HG02884 (cell line): Measurements from ENCODE around the gene NUBP1.
"Not testable (repeated sequence)": the region's sequence is repeated elsewhere in the genome, so short reads cannot be mapped to it uniquely, and the experiment has no call there.

Source experiments
- ATAC-seq: cut with Tn5 transposase; IDR thresholded peaks from one replicate; pipeline ENCODE4 v1.9.1; 2021; ENCODE audit warnings: mild to moderate bottlenecking, moderate library complexity; ENCODE audit not compliant: unreplicated experiment

NUBP1 gene

DNA sequence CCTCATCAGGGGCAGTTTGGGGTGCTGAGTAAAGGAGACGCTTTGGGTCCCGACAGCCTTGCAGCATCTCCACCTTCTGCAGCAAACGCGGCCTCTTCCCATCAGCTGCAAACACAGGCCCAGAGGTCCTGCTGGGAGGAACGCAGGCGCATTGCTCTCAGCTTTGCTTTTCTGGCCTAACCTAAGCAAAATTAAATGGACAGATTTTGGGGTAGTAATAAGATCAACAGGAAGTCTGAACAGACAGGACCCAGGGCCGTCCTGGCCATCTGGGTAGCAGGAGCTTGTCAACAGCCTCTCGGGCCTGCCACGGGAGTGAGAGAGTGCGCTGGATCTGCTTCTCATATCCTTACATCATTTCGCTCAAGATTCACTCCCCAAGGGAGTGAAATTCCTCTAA is 7.2 kb downstream of the NUBP1 start:
- no peak for ATAC-seq

DNA sequence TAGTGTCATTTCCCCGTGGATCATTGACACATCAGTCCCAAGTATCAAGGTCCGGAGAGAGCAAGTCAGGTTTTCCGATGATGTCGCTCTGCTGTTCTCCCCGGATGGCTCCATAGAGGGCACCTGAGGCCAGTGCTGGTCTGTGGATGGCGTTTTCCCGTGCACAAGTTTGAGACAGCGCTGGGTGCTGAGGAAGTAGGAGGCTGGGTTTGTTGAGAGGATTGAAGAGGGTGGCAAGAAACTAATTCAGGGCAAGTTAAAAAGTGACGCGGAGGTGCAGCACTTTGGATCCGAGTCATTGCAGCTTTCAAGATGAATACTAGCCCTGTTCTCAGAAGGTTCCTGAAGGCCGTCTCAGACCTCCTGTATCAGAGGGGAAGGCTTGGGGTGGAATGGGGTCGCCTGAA is 7.7 kb downstream of the NUBP1 start:
- ATAC-seq = no peak

DNA sequence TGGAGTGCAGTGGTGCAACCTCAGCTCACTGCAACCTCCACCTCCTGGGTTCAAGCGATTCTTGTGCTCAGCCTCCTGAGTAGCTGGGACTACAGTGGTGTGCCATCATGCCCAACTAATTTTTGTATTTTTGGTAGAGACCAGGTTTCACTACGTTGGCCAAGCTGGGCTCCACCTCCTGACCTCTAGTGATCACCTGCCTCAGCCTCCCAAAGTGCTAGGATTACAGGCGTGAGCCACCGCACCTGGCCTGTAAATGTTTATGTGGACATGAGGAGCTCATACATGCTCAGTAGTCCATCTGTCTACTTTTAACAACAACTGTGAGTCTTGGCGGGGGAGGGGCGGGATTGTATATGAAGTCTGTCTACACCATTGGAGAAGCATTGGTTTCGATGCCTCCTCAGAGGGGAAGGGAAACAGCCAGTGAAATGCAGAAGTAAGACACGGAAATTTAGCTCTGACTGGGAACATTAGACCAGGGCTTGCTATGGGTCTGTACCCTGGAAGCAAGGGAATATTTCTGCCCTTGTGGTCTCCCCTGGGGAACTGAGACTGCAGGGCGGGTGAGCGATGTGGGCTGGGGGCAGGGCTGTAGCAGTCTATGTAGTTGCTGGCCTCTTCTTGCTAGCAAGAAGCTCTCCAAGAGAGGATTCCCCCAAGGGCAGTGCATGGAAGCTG is 9.3 kb downstream of the NUBP1 start:
- peak; percentile 62 for ATAC-seq

DNA sequence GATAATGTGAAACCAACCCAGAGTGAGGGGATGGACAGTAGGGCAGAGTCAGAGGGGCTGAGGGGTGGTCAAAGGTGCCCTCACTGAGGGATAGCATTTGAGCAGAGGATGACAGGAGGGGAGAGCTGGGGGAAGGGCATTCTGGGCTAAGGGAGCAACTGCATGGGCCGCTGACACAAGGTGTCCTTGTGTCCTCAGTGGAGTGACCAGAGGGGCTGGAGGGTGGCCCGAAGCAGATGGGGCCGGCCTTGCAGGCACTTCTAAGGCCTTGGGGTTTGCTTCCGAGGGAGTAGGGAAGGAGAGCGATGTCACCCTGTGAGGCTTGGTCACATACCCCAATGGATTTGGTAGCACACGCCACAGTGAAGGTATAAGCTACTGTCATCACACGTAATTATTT is 10.0 kb downstream of the NUBP1 start:
- ATAC-seq = no peak

DNA sequence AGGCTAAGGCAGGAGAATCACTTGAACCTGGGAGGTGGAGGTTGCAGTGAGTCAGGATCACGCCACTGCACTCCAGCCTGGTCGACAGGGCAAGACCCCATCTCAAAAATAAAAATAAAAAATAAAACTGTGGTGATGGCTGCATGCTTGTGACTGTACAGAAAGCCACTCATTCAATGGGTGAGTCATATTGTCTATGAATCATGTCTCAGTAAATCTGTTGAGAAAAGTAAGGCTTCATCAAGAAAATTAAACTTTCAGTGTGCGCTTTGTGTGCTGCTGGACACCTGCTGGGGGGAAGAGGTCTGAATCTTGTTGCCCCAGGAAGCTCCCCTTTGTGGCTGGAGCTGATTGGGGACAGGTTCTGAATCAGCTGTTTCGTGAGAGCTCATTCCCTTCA is 11.3 kb downstream of the NUBP1 start:
- ATAC-seq = no peak

DNA sequence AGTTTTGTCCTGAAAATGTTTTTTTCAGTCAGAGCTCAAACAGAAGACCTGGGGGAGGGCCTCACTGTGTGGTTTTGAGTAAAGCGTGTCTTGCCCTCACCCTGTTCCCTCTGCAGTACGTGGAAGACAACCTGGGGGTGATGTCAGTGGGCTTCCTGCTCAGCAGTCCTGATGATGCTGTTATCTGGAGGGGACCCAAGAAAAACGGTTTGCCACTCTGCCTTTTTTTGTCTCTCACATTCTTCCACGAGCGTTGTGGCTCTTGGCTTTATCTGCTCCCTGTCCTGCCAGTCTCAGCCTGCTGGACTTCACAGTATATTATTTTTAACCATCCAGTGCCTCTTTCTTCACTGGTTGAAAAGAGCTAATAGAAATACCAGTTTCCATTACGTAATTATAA is 12.9 kb downstream of the NUBP1 start:
- no peak for ATAC-seq

DNA sequence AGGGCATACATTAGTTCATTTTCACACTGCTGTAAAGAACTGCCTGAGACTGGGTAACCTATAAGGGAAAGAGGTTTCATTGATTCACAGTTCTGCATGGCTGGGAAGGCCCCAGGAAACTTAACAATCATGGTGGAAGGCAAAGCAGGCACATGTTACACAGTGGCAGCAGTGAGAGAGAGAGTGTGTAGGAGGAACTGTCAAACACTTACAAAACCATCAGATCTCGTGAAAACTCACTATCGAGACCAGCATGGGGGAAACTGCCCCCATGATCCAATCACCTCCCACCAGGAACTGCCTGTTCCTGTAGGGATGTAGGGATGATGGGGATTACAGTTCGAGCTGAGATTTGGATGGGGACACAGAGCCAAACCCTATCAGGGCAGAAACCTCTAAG is 17.2 kb downstream of the NUBP1 start:
- no peak for ATAC-seq

DNA sequence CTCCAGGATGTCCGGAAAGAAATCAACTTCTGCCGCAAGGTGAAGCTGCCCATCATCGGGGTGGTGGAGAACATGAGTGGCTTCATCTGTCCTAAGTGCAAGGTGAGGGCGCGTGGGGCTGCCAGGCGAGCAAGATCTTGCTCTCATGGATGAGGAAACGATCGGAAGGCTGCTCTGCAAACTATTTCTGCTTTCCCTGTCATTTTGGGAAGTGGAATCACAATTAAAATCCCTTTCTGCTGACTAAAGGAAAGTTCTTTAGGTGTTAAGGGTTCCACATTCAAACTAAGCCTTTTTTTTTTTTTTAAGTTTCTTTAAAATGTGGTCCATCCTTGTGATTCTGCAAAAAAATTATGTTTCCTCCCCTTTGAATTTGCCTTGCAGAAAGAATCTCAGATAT is 17.7 kb downstream of the NUBP1 start:
- no peak for ATAC-seq

DNA sequence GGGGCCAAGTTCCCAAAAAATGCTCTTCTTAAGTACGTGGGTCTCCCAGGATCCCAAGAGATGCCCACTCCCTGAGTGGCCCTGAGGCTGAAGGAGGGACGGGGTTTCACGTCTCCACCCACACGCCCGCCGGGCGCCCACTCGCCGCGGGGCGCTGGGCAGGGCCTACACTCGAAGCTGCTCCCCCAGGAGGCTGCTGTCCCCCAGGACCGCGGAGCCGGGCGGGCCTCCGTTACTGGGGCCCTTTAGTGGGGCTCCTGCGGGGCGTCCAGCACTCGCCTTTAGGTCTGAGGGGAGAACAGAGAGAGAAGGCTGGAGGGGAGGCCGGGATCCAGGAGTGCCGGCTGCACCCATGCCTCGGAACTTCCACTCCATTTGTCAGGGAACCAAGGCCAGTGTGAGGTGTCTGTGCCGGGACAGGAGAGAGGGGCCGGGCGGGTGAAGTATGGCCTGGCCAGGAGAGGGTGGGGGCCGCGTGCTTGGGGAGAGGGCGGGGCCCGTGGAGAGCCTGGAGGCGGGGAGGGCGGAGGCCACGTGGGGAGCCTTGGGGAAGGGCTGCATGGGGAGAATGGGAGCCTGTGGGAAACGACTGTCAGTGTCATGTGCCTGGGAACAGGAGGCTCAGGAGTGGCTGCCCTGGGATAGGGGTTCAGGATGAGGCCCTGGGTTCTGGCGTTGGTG is 18.8 kb downstream of the NUBP1 start:
- no peak for ATAC-seq

DNA sequence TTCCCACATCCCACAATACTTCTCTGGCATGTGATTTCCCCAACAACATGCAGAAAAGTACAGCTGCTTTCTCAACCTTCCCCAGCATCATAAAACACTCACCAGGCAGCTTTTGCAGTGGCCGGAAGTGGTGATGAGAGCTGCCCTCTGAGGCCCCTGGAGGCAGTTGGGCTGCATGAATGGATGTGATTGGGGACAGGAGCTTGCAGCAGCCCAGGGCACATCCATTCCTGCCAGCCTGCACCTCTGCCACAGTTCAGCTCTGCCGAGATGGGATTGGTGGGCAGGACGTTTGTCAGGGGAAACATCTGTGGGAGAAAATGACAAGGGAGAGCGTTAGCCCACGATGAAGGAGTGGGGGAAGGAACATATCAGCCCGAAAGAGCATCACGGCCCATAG is 19.8 kb downstream of the NUBP1 start:
- no peak for ATAC-seq

DNA sequence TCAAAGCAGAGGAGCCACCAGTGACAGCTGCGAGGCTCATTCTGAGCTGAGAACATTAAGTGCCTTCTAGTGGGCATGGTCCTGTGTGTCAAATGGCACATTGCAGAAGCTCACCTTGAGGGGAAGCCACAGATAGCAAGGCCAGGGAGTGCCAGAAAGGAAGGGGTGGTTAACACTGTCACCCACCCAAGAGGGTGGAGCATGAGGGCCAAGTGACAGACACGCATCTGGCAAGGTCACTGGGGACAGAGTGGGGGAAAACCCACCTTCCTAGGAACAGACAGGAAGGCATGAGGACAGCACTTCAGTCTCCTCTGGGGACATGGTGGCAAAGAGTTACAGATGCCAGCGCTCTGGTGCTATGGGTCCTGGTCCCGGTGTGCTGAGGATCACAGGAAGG is 22.1 kb downstream of the NUBP1 start:
- ATAC-seq = peak; percentile 50

DNA sequence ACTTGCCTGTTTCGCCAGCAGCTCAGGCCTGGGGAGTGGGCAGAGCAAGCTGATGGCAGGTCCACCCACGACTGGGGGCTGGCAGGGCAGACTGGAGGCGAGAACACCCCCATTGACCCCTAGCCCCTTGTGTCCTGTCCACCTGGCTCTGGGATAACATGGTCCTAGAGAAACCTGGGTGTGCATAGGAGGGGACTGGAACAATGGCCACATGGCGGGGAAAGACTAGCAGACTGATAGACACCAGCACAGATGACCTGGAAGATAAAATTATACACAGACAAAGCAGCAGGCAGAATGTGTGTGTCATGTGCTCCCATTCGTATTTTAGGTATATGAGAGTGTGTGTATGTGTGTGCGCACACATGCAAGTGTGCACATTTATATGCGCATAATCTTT is 23.5 kb downstream of the NUBP1 start:
- ATAC-seq = no peak

DNA sequence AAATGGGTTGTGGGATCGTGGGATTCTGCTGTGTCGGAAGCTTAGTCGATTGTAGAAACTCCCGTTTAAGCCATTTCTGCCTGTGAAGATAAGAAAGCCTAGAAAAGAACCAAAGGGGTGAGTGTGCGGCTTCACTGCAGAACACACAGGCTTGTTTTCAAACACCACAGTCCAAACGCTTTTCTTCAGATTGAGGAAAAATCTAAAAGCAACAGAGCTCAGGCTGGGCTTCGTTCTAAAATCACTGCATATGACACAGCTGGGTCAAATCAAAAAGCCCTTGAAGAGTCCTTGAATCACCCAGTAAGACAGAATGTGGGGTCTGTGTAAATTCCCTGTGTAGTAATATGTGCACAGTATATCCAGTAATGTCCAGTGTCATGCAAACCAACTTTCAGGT is 25.7 kb downstream of the NUBP1 start:
- no peak for ATAC-seq

DNA sequence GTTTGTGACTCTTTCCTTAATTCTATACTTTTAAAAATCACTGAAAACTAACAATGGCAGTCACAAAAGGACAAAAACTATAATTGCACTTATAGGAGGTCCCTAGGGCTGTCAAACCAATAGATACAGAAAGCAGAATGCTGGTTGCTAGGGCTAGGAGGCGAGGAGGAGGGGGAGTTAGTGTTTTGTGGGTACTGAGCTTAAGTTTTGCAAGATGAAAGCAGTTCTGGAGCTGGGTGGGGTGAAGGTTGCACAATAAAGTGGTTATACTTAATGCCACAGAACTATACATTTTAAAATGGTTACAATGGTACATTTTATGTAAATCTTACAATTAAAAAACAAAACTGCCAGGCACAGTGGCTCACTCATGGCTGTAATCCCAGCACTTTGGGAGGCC is 27.3 kb downstream of the NUBP1 start:
- ATAC-seq = no peak

DNA sequence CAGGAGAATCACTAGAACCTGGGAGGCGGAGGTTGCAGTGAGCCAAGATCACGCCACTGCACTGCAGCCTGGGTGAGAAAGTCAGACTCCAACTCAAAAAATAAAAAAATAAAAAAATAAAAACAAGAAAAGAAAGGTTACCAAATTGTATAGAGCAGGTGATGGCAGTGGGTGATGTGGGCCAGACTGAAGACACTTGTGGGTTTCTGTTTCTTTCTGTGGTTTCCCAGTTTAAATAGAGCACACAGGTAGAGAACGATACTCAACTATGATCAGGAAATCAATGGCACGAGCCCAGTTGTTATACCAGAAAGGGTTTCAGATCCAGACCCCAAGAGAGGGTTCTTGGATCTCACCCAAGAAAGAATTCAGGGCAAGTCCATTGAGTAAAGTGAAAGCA is 32.6 kb downstream of the NUBP1 start:
- peak; percentile 75 for ATAC-seq

DNA sequence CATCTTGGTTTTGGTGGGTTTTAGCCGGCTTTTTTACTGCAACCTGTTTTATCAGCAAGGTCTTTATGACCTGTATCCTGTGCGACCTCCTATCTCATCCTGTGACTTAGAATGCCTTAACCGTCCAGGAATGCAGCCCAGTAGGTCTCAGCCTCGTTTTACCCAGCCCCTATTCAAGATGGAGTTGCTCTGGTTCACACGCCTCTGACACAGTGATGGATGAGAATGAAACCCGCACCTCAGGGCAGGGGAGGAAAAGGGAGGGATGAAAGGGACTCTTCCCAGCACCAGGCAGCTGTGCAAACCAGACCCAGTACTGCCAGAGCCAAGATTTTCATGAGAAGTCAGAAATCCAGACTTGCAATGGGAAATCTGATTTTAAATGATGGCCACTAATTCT is 33.3 kb downstream of the NUBP1 start:
- ATAC-seq = not testable (repeated sequence)

DNA sequence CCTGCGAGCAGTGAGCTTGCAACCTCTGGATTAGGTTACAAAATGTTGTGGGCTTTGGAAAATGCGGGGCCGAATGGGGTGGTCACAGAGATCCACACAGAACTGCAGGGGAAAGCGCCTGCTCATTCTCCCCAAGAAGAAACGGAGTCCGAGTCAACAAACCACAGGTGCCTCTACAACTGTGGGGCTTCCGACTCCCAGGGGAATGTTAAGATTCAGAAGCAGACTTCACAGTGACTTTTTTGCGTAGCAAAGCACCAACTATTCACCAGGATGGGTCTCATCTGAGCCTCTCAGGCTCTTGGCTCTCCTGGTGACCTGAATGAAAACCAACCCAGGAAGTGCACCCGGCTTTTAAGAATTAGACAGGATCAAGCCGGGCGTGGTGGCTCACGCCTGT is 33.7 kb downstream of the NUBP1 start:
- ATAC-seq = no peak

DNA sequence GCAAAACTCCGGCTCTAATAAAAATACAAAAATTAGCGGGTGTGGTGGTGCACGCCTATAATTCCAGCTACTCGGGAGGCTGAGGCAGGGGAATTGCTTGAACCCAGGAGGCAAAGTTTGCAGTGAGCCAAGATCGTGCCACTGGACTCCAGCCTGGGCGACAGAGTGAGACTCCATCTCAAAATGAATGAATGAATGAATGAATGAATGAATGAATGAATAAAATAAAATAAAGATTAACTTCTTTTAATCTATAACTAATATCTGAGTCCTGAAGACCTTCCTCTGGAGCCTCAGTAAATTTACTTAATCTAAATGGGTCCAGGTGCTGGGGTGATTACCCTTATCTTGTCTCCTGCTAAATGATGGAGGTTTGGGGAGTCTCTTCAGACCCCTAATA is 36.3 kb downstream of the NUBP1 start:
- ATAC-seq = not testable (repeated sequence)

DNA sequence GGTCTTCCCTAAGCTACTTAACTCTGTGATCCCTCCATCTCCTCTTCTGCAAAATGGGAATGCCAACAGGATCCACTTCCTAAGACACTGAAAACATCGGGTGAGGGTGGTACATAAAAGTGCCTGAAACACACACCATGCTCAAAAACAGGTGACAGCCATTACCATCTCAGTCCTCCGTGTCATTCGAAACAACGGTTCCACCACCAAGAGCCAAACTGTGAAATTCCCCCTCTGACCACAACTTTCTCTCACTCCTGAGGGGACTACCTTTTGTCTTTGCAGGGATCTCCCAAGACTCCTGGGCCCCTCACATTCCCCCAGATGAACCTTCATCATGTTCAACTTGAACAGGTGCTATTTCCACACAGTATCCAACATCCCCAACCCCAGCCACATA is 37.0 kb downstream of the NUBP1 start:
- ATAC-seq = no peak

DNA sequence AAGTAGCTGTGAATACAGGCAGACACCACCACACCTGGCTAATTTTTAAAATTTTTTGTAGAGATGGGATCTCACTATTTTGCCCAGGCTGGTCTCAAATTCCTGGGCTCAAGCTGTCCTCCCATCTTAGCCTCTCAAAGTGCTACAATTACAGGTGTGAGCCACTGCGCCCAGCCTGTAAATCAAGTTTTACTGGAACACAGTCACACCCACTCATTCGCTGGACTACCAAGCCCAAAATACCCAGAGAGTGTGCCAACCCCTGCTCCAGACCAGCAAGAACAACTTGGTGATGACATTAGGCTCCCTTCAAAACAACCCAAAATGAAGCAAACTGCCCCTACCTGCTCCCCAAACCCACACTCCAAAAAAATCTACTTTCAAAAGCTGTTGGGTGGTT is 39.0 kb downstream of the NUBP1 start:
- no peak for ATAC-seq

DNA sequence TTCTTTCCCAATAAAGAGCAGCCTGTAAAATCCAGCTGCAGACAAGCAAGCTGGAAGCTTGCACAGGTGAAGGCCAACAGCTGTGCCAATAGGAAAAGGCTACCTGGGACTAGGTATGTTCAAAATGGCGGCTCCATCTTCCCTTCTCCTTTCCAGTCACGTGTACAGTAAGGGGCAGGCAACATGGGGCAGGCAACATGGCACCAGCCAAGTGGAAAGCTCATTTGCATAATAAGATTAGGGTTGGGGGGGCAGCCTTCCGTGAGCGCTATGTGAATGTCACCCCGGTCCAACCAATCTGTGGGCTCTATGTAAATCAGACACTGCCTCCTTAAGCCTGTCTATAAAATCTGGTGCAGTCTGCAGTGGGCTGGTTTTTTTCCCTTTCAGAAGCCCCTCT is 43.7 kb downstream of the NUBP1 start:
- ATAC-seq = peak; percentile 55

DNA sequence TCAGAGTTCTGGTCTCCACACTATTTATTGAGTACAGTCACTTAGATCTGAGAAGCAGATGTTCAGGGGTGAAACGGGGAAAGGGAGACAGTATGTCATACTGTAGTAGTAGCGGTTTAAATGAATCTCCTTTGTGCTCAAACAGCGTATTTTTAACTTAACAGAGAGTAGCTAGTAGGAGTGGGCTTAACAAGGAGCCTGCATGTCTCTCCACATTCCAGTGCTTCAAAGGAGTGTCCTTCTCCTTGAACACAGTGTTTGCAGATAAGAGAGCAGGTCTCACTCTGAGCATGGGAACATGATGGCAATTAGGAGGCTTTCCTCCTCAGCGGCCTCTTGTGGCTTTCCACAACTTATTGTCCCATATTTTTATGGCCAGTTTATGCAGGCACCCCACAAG is 45.0 kb downstream of the NUBP1 start:
- ATAC-seq = not testable (repeated sequence)

DNA sequence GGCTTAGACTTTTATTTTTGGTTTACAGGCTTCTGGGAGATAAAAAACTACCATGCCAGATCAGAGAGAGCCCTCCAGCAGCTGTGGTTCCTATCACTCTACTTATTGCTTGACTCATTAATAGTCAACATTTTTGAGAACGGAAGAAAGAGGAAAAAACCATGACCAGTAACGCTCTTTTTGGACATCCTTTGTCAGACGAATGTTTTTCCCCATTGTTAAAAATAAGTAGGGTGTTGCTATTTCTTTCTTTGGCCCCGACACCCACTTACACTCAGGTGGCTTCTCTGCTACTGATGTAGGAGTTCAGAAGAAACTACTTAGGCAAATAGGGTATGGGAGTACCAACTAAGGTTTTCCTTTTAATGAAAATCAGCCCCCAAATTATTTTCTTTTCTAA is 47.4 kb downstream of the NUBP1 start:
- peak; percentile 43 for ATAC-seq
